Small intestine (tissue), 16 donors: ENCODE results near the gene NEDD1. TPM values are rescaled to one million over a fixed set of nuclear protein-coding genes. Genes with fewer than 3 reads are reported as not detected.
A peak's percentile ranks its signal among the peaks of the same experiment; 100 is the strongest.

Source experiments
- DNase-seq, 2 donors: peaks; one replicate each; pipeline versions ENCODE4 v3.0.0 to v3.0.0-alpha.2; 2013
- FAIRE-seq: peaks from 2 replicates; lab custom pipeline; 2012; peaks lifted over from hg19 to GRCh38; lab: Jason Lieb, UNC
- H3K27ac ChIP-seq, 3 donors: one replicate each; pipeline ENCODE4 v1.5.1; 2013; ENCODE audit warnings: low read length in 2 of 3, mild to moderate bottlenecking in 2 of 3, control low read depth in 1 of 3, inconsistent platforms in 1 of 3, low read depth in 1 of 3, moderate library complexity in 1 of 3
- H3K27me3 ChIP-seq, 3 donors: one replicate each; pipeline ENCODE4 v1.6.1; 2013; ENCODE audit warnings: low read length in 3 of 3, inconsistent platforms in 1 of 3; ENCODE audit not compliant: control insufficient read depth in 3 of 3, insufficient read depth in 3 of 3
- H3K36me3 ChIP-seq, 3 donors: one replicate each; pipeline ENCODE4 v1.6.1; 2013; ENCODE audit warnings: low read length in 3 of 3, inconsistent platforms in 1 of 3, low read depth in 1 of 3, mild to moderate bottlenecking in 1 of 3, moderate library complexity in 1 of 3; ENCODE audit not compliant: control insufficient read depth in 3 of 3, insufficient read depth in 2 of 3
- H3K4me1 ChIP-seq, 3 donors: one replicate each; pipeline ENCODE4 v1.6.1; 2013; ENCODE audit warnings: low read length in 2 of 3, inconsistent platforms in 1 of 3, low read depth in 1 of 3, mild to moderate bottlenecking in 1 of 3, moderate library complexity in 1 of 3; ENCODE audit not compliant: control insufficient read depth in 3 of 3, insufficient read depth in 2 of 3
- H3K4me3 ChIP-seq, 3 donors: one replicate each; pipeline ENCODE4 v1.5.1; 2013; ENCODE audit warnings: low read length in 3 of 3, control low read depth in 1 of 3, inconsistent platforms in 1 of 3, low read depth in 1 of 3, mild to moderate bottlenecking in 1 of 3, moderate library complexity in 1 of 3
- H3K9me3 ChIP-seq, 2 donors: one replicate each; pipeline ENCODE4 v1.6.1; 2013; ENCODE audit warnings: low read depth in 1 of 2, low read length in 1 of 2; ENCODE audit not compliant: control insufficient read depth in 2 of 2, insufficient read depth in 1 of 2
- WGBS, 3 donors: extraction: QIAGEN DNeasy Blood & Tissue Kit; methylation state at CpG; one replicate each; pipeline ENCODE4 v1.1.7; 2013; 5-methylcytosine and 5-hydroxymethylcytosine counted together
- long read RNA-seq, 10 donors: transcript quantifications; one replicate each; lab custom pipeline, GENCODE V29; 2026
- polyA plus RNA-seq, 4 donors: library from polyadenylated mRNA; stranded (reverse) in 3 of 4; unstranded in 1 of 4; fragments of 200-250 nt in 3 of 4; fragments of 120-200 nt in 1 of 4; gene quantifications; one replicate each; pipeline versions ENCODE4 v1.2.1 to v1.2.3, GENCODE V29; 2013
- donor health status: healthy with polysubstance abuse.
- donor health status: control.
- donor health status: control.
- donor health status: Bipolar disorder and iron deficiency.
- donor health status: healthy.

Gene NEDD1
- polyA plus RNA-seq: 10 to 100 TPM in 1 of 4 donors, 1 to 10 TPM in 3; 5.4 to 13.6 (median 7.1) TPM
- long read RNA-seq, donor 1, full-length matches to known transcripts: 7 of 20 reads
- long read RNA-seq, donor 1, partial matches to known transcripts: 13 of 20 reads
- long read RNA-seq, donor 1, other reads (novel, unspliced or antisense): 0 of 20 reads
- long read RNA-seq, donor 2: 0 reads
- long read RNA-seq, donor 3: 0 reads
- long read RNA-seq, donor 4: 0 reads
- long read RNA-seq, donor 5, full-length matches to known transcripts: 1 of 1 reads
- long read RNA-seq, donor 5, partial matches to known transcripts: 0 of 1 reads
- long read RNA-seq, donor 5, other reads (novel, unspliced or antisense): 0 of 1 reads
- long read RNA-seq, donor 6: 0 reads
- long read RNA-seq, donor 7: 0 reads
- long read RNA-seq, donor 8: 0 reads
- long read RNA-seq, donor 9, full-length matches to known transcripts: 1 of 1 reads
- long read RNA-seq, donor 9, partial matches to known transcripts: 0 of 1 reads
- long read RNA-seq, donor 9, other reads (novel, unspliced or antisense): 0 of 1 reads
- long read RNA-seq, donor 10, full-length matches to known transcripts: 3 of 3 reads
- long read RNA-seq, donor 10, partial matches to known transcripts: 0 of 3 reads
- long read RNA-seq, donor 10, other reads (novel, unspliced or antisense): 0 of 3 reads

- H3K9me3 ChIP-seq: no peaks in the 10 kb centered on the region
- H3K4me1 ChIP-seq: peaks cover 0 to 6% (median 0%) of the 10 kb centered on the region in 3 donors
- peak within 1 kb of the TSS; percentile 87 to 96 (median 87) for H3K4me3 ChIP-seq
- no peaks in the 10 kb centered on the region for H3K36me3 ChIP-seq
- DNase-seq: peak; percentile 78 to 94
- FAIRE-seq: no peak
- peak within 1 kb of the TSS; percentile 72 to 95 (median 79) for H3K27ac ChIP-seq
- WGBS, 3 donors: 0 to 1% (median 1%) methylated on average over 64 to 68 of the region's 68 CpGs
- H3K27me3 ChIP-seq: no peaks in the 10 kb centered on the region
These were observed at the start of gene NEDD1 for GRCh38 chr12:96906849-96907670. Gene NEDD1 (plus strand): TSS chr12:96907257. CDS start chr12:96909760, 2,503 bp downstream.

DNA sequence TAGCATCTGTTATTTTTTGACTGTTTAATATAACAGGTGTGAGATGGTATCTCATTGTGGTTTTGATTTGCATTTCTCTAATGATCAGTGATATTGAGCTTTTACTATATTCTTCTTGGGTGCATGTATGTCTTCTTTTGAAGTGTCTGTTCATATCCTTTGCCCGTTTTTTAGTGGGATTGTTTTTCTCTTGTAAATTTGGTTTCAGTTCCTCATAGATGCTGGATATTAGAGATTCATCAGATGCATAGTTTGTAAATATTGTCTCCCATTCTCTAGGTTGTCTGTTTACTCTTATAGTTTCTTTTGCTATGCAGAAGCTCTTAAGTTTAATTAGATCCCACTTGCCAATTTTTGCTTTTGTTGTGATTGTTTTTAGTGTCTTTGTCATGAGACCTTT, 48.9 kb upstream of the NEDD1 start:
- Histone ChIP-seq H3K4me3 (no peak overlapping the region), H3K9me3 (no peaks in the 10 kb centered on the region), H3K36me3 (no peaks in the 10 kb centered on the region), H3K4me1 (no peaks in the 10 kb centered on the region), H3K27me3 (no peaks in the 10 kb centered on the region), H3K27ac (no peak overlapping the region)
- no peak for DNase-seq
- 63 to 73% (median 65%) methylated on average over 1 of the region's 1 CpG for WGBS, 3 donors
- FAIRE-seq: no peak

DNA sequence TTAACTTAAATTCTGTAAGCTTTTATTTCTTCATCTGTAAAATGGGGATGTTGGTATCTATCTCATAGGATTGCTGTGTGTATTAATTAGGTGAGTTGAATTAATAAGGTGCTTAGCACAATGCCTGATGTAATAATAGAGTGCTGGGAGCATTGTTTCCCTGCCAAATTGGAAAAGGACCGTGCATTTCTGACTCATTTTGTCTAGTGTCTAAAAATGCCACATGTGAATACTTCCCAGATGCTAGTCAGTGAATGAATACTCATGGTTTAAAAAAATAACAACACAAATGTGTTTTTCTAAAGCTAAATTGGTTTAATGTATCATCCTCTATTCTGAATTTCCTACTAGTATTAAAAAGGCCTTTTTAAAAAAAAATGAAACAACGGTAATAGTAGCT, 45.4 kb upstream of the NEDD1 start:
- no peak overlapping the region for H3K4me3 ChIP-seq
- H3K27me3 ChIP-seq: no peaks in the 10 kb centered on the region
- no peak for FAIRE-seq
- DNase-seq: no peak
- H3K9me3 ChIP-seq: no peaks in the 10 kb centered on the region
- H3K27ac ChIP-seq: no peak overlapping the region
- H3K36me3 ChIP-seq: no peaks in the 10 kb centered on the region
- H3K4me1 ChIP-seq: no peaks in the 10 kb centered on the region
- WGBS, 3 donors: 63 to 79% (median 76%) methylated on average over 2 of the region's 2 CpGs

- Histone ChIP-seq H3K9me3 (no peaks in the 10 kb centered on the region), H3K36me3 (no peaks in the 10 kb centered on the region), H3K4me3 (no peak overlapping the region), H3K27me3 (no peaks in the 10 kb centered on the region), H3K27ac (no peak overlapping the region), H3K4me1 (no peaks in the 10 kb centered on the region)
- no peak for FAIRE-seq
- 63 to 80% (median 71%) methylated on average over 1 of the region's 1 CpG for WGBS, 3 donors
- DNase-seq: no peak
These were observed 44.7 kb upstream of the NEDD1 start for GRCh38 chr12:96862326-96862725.

GRCh38 chr12:96864335-96864734, 42.7 kb upstream of the NEDD1 start:
- FAIRE-seq: no peak
- 51 to 63% (median 56%) methylated on average over 4 of the region's 4 CpGs for WGBS, 3 donors

DNA sequence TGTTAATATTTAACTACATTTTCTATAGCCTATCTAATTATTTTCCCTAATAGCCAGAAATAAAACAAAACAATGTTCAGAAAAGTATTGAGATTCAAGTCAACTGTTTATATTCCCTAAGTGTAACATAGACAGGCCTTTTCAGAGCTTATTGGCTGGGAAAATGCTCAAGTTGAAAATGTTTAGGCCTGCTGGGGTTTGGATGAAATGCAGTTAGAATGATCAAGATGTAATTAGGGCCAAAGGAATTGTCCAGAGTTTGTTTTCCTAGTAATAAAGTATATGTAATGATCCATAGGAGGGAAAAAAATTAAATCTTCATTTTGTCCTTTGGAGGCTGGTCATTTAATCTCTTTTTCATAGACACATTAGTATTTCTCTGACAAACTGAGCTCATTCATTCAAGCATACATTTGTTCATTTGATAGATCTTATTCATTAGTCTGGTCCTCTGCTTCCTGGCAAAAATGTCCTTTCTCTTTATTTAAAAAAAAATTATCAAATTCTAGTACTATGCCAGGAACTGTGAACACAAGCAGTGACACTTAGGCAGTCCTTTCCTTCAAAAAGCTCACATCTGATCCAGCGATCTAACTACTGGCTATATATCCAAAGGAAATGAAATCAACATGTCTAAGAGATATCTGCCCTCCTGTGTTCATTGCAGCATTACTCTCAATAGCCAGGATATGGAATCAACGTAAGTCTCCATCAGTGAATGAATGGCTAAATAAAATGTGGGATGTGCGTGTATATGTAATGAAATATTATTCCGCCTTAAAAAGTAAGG, 40.1 kb upstream of the NEDD1 start:
- Histone ChIP-seq H3K4me1 (no peaks in the 10 kb centered on the region), H3K4me3 (no peak overlapping the region), H3K27me3 (no peaks in the 10 kb centered on the region), H3K27ac (no peak overlapping the region), H3K9me3 (no peaks in the 10 kb centered on the region), H3K36me3 (no peaks in the 10 kb centered on the region)
- DNase-seq (no peak), FAIRE-seq (no peak)
- WGBS, 3 donors: 78 to 90% (median 86%) methylated on average over 4 of the region's 4 CpGs

More at GRCh38 chr12:96864335-96864734, 42.7 kb upstream of the NEDD1 start:
- H3K4me1 ChIP-seq: no peaks in the 10 kb centered on the region
- no peak overlapping the region for H3K4me3 ChIP-seq
- H3K9me3 ChIP-seq: no peaks in the 10 kb centered on the region
- no peak for DNase-seq
- no peaks in the 10 kb centered on the region for H3K27me3 ChIP-seq
- no peaks in the 10 kb centered on the region for H3K36me3 ChIP-seq
- no peak overlapping the region for H3K27ac ChIP-seq

- Histone ChIP-seq H3K27me3 (no peaks in the 10 kb centered on the region), H3K4me3 (no peak overlapping the region), H3K4me1 (no peaks in the 10 kb centered on the region), H3K9me3 (no peaks in the 10 kb centered on the region), H3K27ac (no peak overlapping the region), H3K36me3 (no peaks in the 10 kb centered on the region)
- WGBS, 3 donors: 70 to 76% (median 70%) methylated on average over 1 of the region's 1 CpG
- no peak for FAIRE-seq
- DNase-seq: no peak
These were observed 36.1 kb upstream of the NEDD1 start for GRCh38 chr12:96870946-96871345.
